Measurements from ENCODE around the gene HOXB9. TPM values are rescaled to one million over a fixed set of nuclear protein-coding genes. Genes with fewer than 3 reads are reported as not detected.

Gene HOXB9
- total and polyA plus RNA-seq, 10 of the 15 experiments (the other 5 are each of a cell fraction or from before 2014, with no cell fraction given), result 0.01 to 0.49 (median 0.09) TPM; not detected in 5

- TF ChIP-seq PBX3 (IDR thresholded peaks at IDR 0.05; ENCODE audit: insufficient replicate concordance, low read depth, low read length), result no peak
Measured at GRCh38 chr17:48597528-48597777, 28.7 kb downstream of the HOXB9 start (continued).

GRCh38 chr17:48596735-48597527 lies 29.2 kb downstream of the HOXB9 start:
- ATAC-seq (peak; percentile 4; the same call in 2 of the 3 replicates), FAIRE-seq (no peak), DNase-seq (ENCODE audit: low read depth, low spot score) (no peak)
- H3K9me3 ChIP-seq (replicated peaks; ENCODE audit: control insufficient read depth, insufficient read depth, low read length), result no peaks in the 10 kb centered on the region
- peak overlapping the region; percentile 71; the same call in 1 of the 2 replicates for H2AFZ ChIP-seq (ENCODE audit: control insufficient read depth, low read depth, low read length)
- 7% methylated on average over 23 of the region's 26 CpGs for WGBS (ENCODE audit: insufficient coverage, insufficient replicate concordance, low lambda C conversion rate, missing lambda C conversion rate)
- no peaks in the 10 kb centered on the region for H4K20me1 ChIP-seq (ENCODE audit: control insufficient read depth, insufficient read depth)
- BruUV-seq (replicated peaks), result no TSS peak
- no peaks in the 10 kb centered on the region for H3K79me2 ChIP-seq (ENCODE audit: control insufficient read depth, insufficient read depth, low read length)
- H3K4me1 ChIP-seq (ENCODE audit: control insufficient read depth, insufficient read depth, low read length), result peaks cover 10% of the 10 kb centered on the region
- H3K9ac ChIP-seq (ENCODE audit: control insufficient read depth, insufficient read depth, low read length), result no peak overlapping the region
- H3K27ac ChIP-seq (ENCODE audit: control insufficient read depth, insufficient read depth), result no peak overlapping the region
- CTCF ChIA-PET, result interaction anchor here (0.5 kb wide), 1 partner anchor 522 kb away, joined by 3 read pairs; no protein-coding TSS in a partner anchor
- no peak for TF ChIP-seq SMC3 (IDR thresholded peaks at IDR 0.05; ENCODE audit: borderline replicate concordance, low read length)
- no peaks in the 10 kb centered on the region for H3K36me3 ChIP-seq (ENCODE audit: control insufficient read depth in 2 of 2, insufficient read depth in 2 of 2, low read length in 1 of 2)
- in situ Hi-C loops (cut with MboI), result loop anchor here (5.0 kb wide), 1 partner anchor 335 kb away; no protein-coding TSS in a partner anchor
- intact Hi-C loops (cut with micrococcal nuclease; ENCODE audit: unreplicated experiment), result no loop called here
- POLR2A ChIA-PET, result interaction anchor here (0.5 kb wide), 1 partner anchor 86 kb away, joined by 5 read pairs; no protein-coding TSS in a partner anchor
- H3K4me3 ChIP-seq, result peak overlapping the region; percentile 79
- SMC1A ChIA-PET (ENCODE audit: uncharacterized antibody, unreplicated experiment), result interaction anchor here (1.0 kb wide), 2 partner anchors 84 to 323 kb away, joined by 3 to 4 read pairs; no protein-coding TSS in a partner anchor
- peaks cover 13 to 50% of the 10 kb centered on the region in 2 experiments for H3K27me3 ChIP-seq (replicated peaks in 1 of 2; ENCODE audit: control insufficient read depth in 2 of 2, insufficient read depth in 2 of 2, low read length in 1 of 2)
- peak overlapping the region; percentile 66 for H3K4me2 ChIP-seq (ENCODE audit: control insufficient read depth, insufficient read depth)
- RAD21 ChIA-PET (ENCODE audit: unreplicated experiment), result no interaction called here
